Osteocyte (in vitro differentiated cells): ENCODE results near the gene OXSR1. TPM values are rescaled to one million over a fixed set of nuclear protein-coding genes. Genes with fewer than 3 reads are reported as not detected.

Experiments
- DNase-seq: peaks from one replicate; pipeline ENCODE4 v3.0.0; 2021; ENCODE audit warnings: mixed read lengths; ENCODE audit not compliant: unreplicated experiment; ENCODE audit errors: extremely low spot score
- H3K27ac Mint-ChIP-seq: one replicate; pipeline ENCODE4 v1.8.0; 2021; ENCODE audit warnings: mild to moderate bottlenecking, mixed read lengths; ENCODE audit not compliant: unreplicated experiment
- H3K27me3 Mint-ChIP-seq: one replicate; pipeline ENCODE4 v1.8.0; 2021; ENCODE audit warnings: mixed read lengths; ENCODE audit not compliant: unreplicated experiment
- H3K36me3 Mint-ChIP-seq: one replicate; pipeline ENCODE4 v1.8.0; 2021; ENCODE audit warnings: mixed read lengths; ENCODE audit not compliant: unreplicated experiment
- H3K4me1 Mint-ChIP-seq: one replicate; pipeline ENCODE4 v1.8.0; 2021; ENCODE audit warnings: mixed read lengths; ENCODE audit not compliant: unreplicated experiment
- H3K4me3 Mint-ChIP-seq: one replicate; pipeline ENCODE4 v1.8.0; 2021; ENCODE audit warnings: mild to moderate bottlenecking, moderate library complexity, mixed read lengths; ENCODE audit not compliant: unreplicated experiment
- H3K9me3 Mint-ChIP-seq: one replicate; pipeline ENCODE4 v1.8.0; 2021; ENCODE audit warnings: mixed read lengths; ENCODE audit not compliant: unreplicated experiment
- CTCF ChIP-seq: fragments of 200-600 bp; sonication (generic); IDR thresholded peaks from 2 replicates; pipeline ENCODE4 v1.5.0; 2021; ENCODE audit warnings: antibody characterized with exemption, mild to moderate bottlenecking, moderate library complexity
- total RNA-seq: library from RNA; stranded (reverse); gene quantifications from 2 replicates; pipeline ENCODE4 v1.2.1, GENCODE V29; 2021

OXSR1 gene
- total RNA-seq, 1 donor from 2014 or later: 57.8 TPM

- TF ChIP-seq CTCF: no peak
- Mint-ChIP-seq H3K4me3 (no peak overlapping the region), H3K36me3 (peaks cover 16% of the 10 kb centered on the region), H3K27ac (no peak overlapping the region), H3K27me3 (no peaks in the 10 kb centered on the region), H3K9me3 (no peaks in the 10 kb centered on the region), H3K4me1 (peaks cover 12% of the 10 kb centered on the region)
- DNase-seq: no peak
These were observed 95.1 kb downstream of the OXSR1 start for GRCh38 chr3:38260474-38260873.

GRCh38 chr3:38264353-38264771 lies 99.0 kb downstream of the OXSR1 start:
- H3K27me3 Mint-ChIP-seq: no peaks in the 10 kb centered on the region

GRCh38 chr3:38264779-38265178 lies 99.4 kb downstream of the OXSR1 start:
- Mint-ChIP-seq H3K27me3 (no peaks in the 10 kb centered on the region), H3K4me3 (no peak overlapping the region), H3K9me3 (no peaks in the 10 kb centered on the region), H3K4me1 (peaks cover 12% of the 10 kb centered on the region), H3K36me3 (peaks cover 15% of the 10 kb centered on the region), H3K27ac (no peak overlapping the region)
- DNase-seq: no peak
- TF ChIP-seq CTCF: no peak

More at GRCh38 chr3:38264353-38264771, 99.0 kb downstream of the OXSR1 start:
- no peak overlapping the region for H3K4me3 Mint-ChIP-seq
- H3K4me1 Mint-ChIP-seq: peaks cover 16% of the 10 kb centered on the region
- H3K36me3 Mint-ChIP-seq: peaks cover 15% of the 10 kb centered on the region
- no peaks in the 10 kb centered on the region for H3K9me3 Mint-ChIP-seq
- no peak for DNase-seq
- no peak overlapping the region for H3K27ac Mint-ChIP-seq
- no peak for TF ChIP-seq CTCF

GRCh38 chr3:38265604-38266307 lies 100.4 kb downstream of the OXSR1 start, which contains the start of gene SLC22A13:
Gene SLC22A13 (plus strand): TSS chr3:38265812. CDS start chr3:38265861, 49 bp downstream.
- peaks cover 18% of the 10 kb centered on the region for H3K4me1 Mint-ChIP-seq
- H3K9me3 Mint-ChIP-seq: no peaks in the 10 kb centered on the region
- no peak within 1 kb of the TSS for H3K4me3 Mint-ChIP-seq
- peak within 1 kb of the TSS; percentile 0 for H3K27ac Mint-ChIP-seq
- no peak for TF ChIP-seq CTCF
- H3K27me3 Mint-ChIP-seq: no peaks in the 10 kb centered on the region
- DNase-seq: no peak
- peaks cover 15% of the 10 kb centered on the region for H3K36me3 Mint-ChIP-seq

GRCh38 chr3:38266810-38267209 lies 101.5 kb downstream of the OXSR1 start:
- TF ChIP-seq CTCF: no peak
- Mint-ChIP-seq H3K4me1 (peaks cover 21% of the 10 kb centered on the region), H3K9me3 (no peaks in the 10 kb centered on the region), H3K27me3 (no peaks in the 10 kb centered on the region), H3K4me3 (no peak overlapping the region), H3K36me3 (peaks cover 11% of the 10 kb centered on the region), H3K27ac (no peak overlapping the region)
- DNase-seq: no peak
